HUES64 (cell line): ENCODE results near the gene ZFPM1.

Source experiments
- H3K27ac ChIP-seq: 2 replicates; pipeline ENCODE4 v1.7.0; 2013; ENCODE audit warnings: low read depth, low read length, inconsistent platforms
- H3K27me3 ChIP-seq: 2 replicates; pipeline ENCODE4 v1.6.1; 2013; ENCODE audit warnings: mild to moderate bottlenecking, low read length; ENCODE audit not compliant: insufficient read depth
- H3K36me3 ChIP-seq: 2 replicates; pipeline ENCODE4 v1.6.1; 2013; ENCODE audit warnings: mild to moderate bottlenecking, low read length; ENCODE audit not compliant: insufficient read depth
- H3K4me1 ChIP-seq: 2 replicates; pipeline ENCODE4 v1.6.1; 2013; ENCODE audit warnings: mild to moderate bottlenecking, low read length, moderate library complexity; ENCODE audit not compliant: insufficient read depth
- H3K4me3 ChIP-seq: 2 replicates; pipeline ENCODE4 v1.5.1; 2013; ENCODE audit warnings: mild to moderate bottlenecking, low read length, moderate library complexity
- H3K9ac ChIP-seq: 2 replicates; pipeline ENCODE4 v1.6.1; 2013; ENCODE audit warnings: mild to moderate bottlenecking, low read depth, low read length
- H3K9me3 ChIP-seq: 2 replicates; pipeline ENCODE4 v1.6.1; 2013; ENCODE audit warnings: low read depth, low read length; ENCODE audit not compliant: insufficient read depth
- WGBS: fragments of 150-250, 120-280 bp; methylation state at CpG from one replicate; pipeline ENCODE4 v1.1.7; 2013; ENCODE audit warnings: missing lambda C conversion rate; 5-methylcytosine and 5-hydroxymethylcytosine counted together

The ZFPM1 gene

GRCh38 chr16:88568710-88569613 is 115.9 kb downstream of the ZFPM1 start:
- peak overlapping the region; percentile 81 for H3K9ac ChIP-seq
- peaks cover 6% of the 10 kb centered on the region; the same call in 1 of the 2 replicates for H3K4me1 ChIP-seq
- no peak overlapping the region for H3K27ac ChIP-seq
- H3K4me3 ChIP-seq = peak overlapping the region; percentile 91
- peaks cover 19% of the 10 kb centered on the region for H3K36me3 ChIP-seq
- no peaks in the 10 kb centered on the region for H3K27me3 ChIP-seq
- WGBS = 88% methylated on average over 18 of the region's 18 CpGs
- no peaks in the 10 kb centered on the region for H3K9me3 ChIP-seq

GRCh38 chr16:88569614-88569984 is 116.5 kb downstream of the ZFPM1 start:
- H3K4me3 ChIP-seq = peak overlapping the region; percentile 91
- peaks cover 6% of the 10 kb centered on the region; the same call in 1 of the 2 replicates for H3K4me1 ChIP-seq
- H3K27me3 ChIP-seq = no peaks in the 10 kb centered on the region
- peak overlapping the region; percentile 81 for H3K9ac ChIP-seq
- peak overlapping the region; percentile 43; the same call in 1 of the 2 replicates for H3K27ac ChIP-seq
- peaks cover 21% of the 10 kb centered on the region for H3K36me3 ChIP-seq
- H3K9me3 ChIP-seq = no peaks in the 10 kb centered on the region
- 3% methylated on average over 27 of the region's 28 CpGs for WGBS

- Histone ChIP-seq H3K9ac (peak within 1 kb of the TSS; percentile 93), H3K4me3 (peak within 1 kb of the TSS; percentile 91), H3K27me3 (no peaks in the 10 kb centered on the region), H3K4me1 (peaks cover 6% of the 10 kb centered on the region; the same call in 1 of the 2 replicates), H3K9me3 (no peaks in the 10 kb centered on the region), H3K27ac (peak within 1 kb of the TSS; percentile 87), H3K36me3 (peaks cover 23% of the 10 kb centered on the region)
- under 1% methylated on average over 90 of the region's 90 CpGs for WGBS
Observed at GRCh38 chr16:88569985-88570690, 117.1 kb downstream of the ZFPM1 start, which contains the start of gene ZC3H18. Gene ZC3H18 (plus strand): TSS chr16:88570403. CDS start chr16:88577124, 6,721 bp downstream.

GRCh38 chr16:88570691-88571092 is 117.6 kb downstream of the ZFPM1 start:
- Histone ChIP-seq H3K36me3 (peaks cover 28% of the 10 kb centered on the region), H3K27me3 (no peaks in the 10 kb centered on the region), H3K27ac (no peak overlapping the region), H3K4me3 (peak overlapping the region; percentile 91), H3K4me1 (peaks cover 6% of the 10 kb centered on the region; the same call in 1 of the 2 replicates), H3K9ac (peak overlapping the region; percentile 93), H3K9me3 (no peaks in the 10 kb centered on the region)
- WGBS = under 1% methylated on average over 35 of the region's 35 CpGs

- H3K9me3 ChIP-seq = no peaks in the 10 kb centered on the region
- H3K4me1 ChIP-seq = peaks cover 6% of the 10 kb centered on the region; the same call in 1 of the 2 replicates
- H3K36me3 ChIP-seq = peaks cover 67% of the 10 kb centered on the region
- no peaks in the 10 kb centered on the region for H3K27me3 ChIP-seq
- H3K9ac ChIP-seq = no peak overlapping the region
- H3K27ac ChIP-seq = no peak overlapping the region
- H3K4me3 ChIP-seq = no peak overlapping the region
- 98% methylated on average over 10 of the region's 11 CpGs for WGBS
Observed at GRCh38 chr16:88575251-88575650, 122.2 kb downstream of the ZFPM1 start.

GRCh38 chr16:88576307-88576706 is 123.2 kb downstream of the ZFPM1 start:
- H3K27me3 ChIP-seq = no peaks in the 10 kb centered on the region
- H3K36me3 ChIP-seq = peaks cover 78% of the 10 kb centered on the region
- no peaks in the 10 kb centered on the region for H3K9me3 ChIP-seq
- H3K9ac ChIP-seq = no peak overlapping the region
- peaks cover 2% of the 10 kb centered on the region; the same call in 1 of the 2 replicates for H3K4me1 ChIP-seq
- 94% methylated on average over 13 of the region's 13 CpGs for WGBS
- no peak overlapping the region for H3K4me3 ChIP-seq
- no peak overlapping the region for H3K27ac ChIP-seq

- Histone ChIP-seq H3K9me3 (no peaks in the 10 kb centered on the region), H3K4me3 (no peak overlapping the region), H3K27ac (no peak overlapping the region), H3K9ac (no peak overlapping the region), H3K4me1 (no peaks in the 10 kb centered on the region), H3K36me3 (peaks cover 77% of the 10 kb centered on the region), H3K27me3 (no peaks in the 10 kb centered on the region)
- 96% methylated on average over 20 of the region's 20 CpGs for WGBS
Observed at GRCh38 chr16:88577166-88577565, 124.1 kb downstream of the ZFPM1 start.

- Histone ChIP-seq H3K36me3 (peaks cover 77% of the 10 kb centered on the region), H3K9me3 (no peaks in the 10 kb centered on the region)
Observed at GRCh38 chr16:88578446-88579313, 125.6 kb downstream of the ZFPM1 start.

GRCh38 chr16:88580371-88580770 is 127.3 kb downstream of the ZFPM1 start:
- H3K4me3 ChIP-seq = no peak overlapping the region
- no peaks in the 10 kb centered on the region for H3K27me3 ChIP-seq
- H3K4me1 ChIP-seq = no peaks in the 10 kb centered on the region
- no peak overlapping the region for H3K9ac ChIP-seq
- H3K27ac ChIP-seq = no peak overlapping the region
- no peaks in the 10 kb centered on the region for H3K9me3 ChIP-seq
- peaks cover 69% of the 10 kb centered on the region for H3K36me3 ChIP-seq
- WGBS = 95% methylated on average over 16 of the region's 16 CpGs

More at GRCh38 chr16:88578446-88579313, 125.6 kb downstream of the ZFPM1 start:
- no peak overlapping the region for H3K27ac ChIP-seq
- H3K4me3 ChIP-seq = no peak overlapping the region
- 95% methylated on average over 26 of the region's 26 CpGs for WGBS
- no peaks in the 10 kb centered on the region for H3K4me1 ChIP-seq
- no peak overlapping the region for H3K9ac ChIP-seq
- no peaks in the 10 kb centered on the region for H3K27me3 ChIP-seq

GRCh38 chr16:88581033-88581432 is 128.0 kb downstream of the ZFPM1 start:
- Histone ChIP-seq H3K9ac (no peak overlapping the region), H3K9me3 (no peaks in the 10 kb centered on the region), H3K27ac (no peak overlapping the region), H3K4me3 (no peak overlapping the region), H3K4me1 (no peaks in the 10 kb centered on the region), H3K36me3 (peaks cover 66% of the 10 kb centered on the region), H3K27me3 (no peaks in the 10 kb centered on the region)
- 95% methylated on average over 4 of the region's 4 CpGs for WGBS
